Islet of Langerhans (tissue), 1 donor: ENCODE results near the gene JADE3.

Experiments
- FAIRE-seq: peaks from one replicate; lab custom pipeline; 2011; peaks lifted over from hg19 to GRCh38; lab: Jason Lieb, UNC

The JADE3 gene

GRCh38 chrX:46912098-46912602, at the start of gene JADE3:
TSS of gene JADE3 (plus strand) at chrX:46912421. CDS start at chrX:46984895, 72,474 bp downstream.
- FAIRE-seq: no peak

- FAIRE-seq: no peak
Observed at GRCh38 chrX:46863072-46863471, 49.1 kb upstream of the JADE3 start.

- no peak for FAIRE-seq
Observed at GRCh38 chrX:46864606-46865005, 47.6 kb upstream of the JADE3 start.

GRCh38 chrX:46865281-46865680, 46.9 kb upstream of the JADE3 start:
- no peak for FAIRE-seq

- FAIRE-seq: no peak
Observed at GRCh38 chrX:46866726-46867125, 45.5 kb upstream of the JADE3 start.

- no peak for FAIRE-seq
Observed at GRCh38 chrX:46873746-46874145, 38.5 kb upstream of the JADE3 start.

GRCh38 chrX:46876901-46877300, 35.3 kb upstream of the JADE3 start:
- no peak for FAIRE-seq

GRCh38 chrX:46882266-46882665, 30.0 kb upstream of the JADE3 start:
- no peak for FAIRE-seq

- no peak for FAIRE-seq
Observed at GRCh38 chrX:46884799-46885198, 27.4 kb upstream of the JADE3 start.

- FAIRE-seq: no peak
Observed at GRCh38 chrX:46898207-46898606, 14.0 kb upstream of the JADE3 start.

- no peak for FAIRE-seq
Observed at GRCh38 chrX:46903458-46904242, 8.6 kb upstream of the JADE3 start.

- FAIRE-seq: peak; percentile 49
Observed at GRCh38 chrX:46904626-46905025, 7.6 kb upstream of the JADE3 start.

- FAIRE-seq: no peak
Observed at GRCh38 chrX:46910415-46910814, 1.8 kb upstream of the JADE3 start.

- no peak for FAIRE-seq
Observed at GRCh38 chrX:46912603-46913491, 626 bp downstream of the JADE3 start.

GRCh38 chrX:46913667-46914066, 1.4 kb downstream of the JADE3 start:
- FAIRE-seq: no peak

- FAIRE-seq: no peak
Observed at GRCh38 chrX:46916273-46916672, 4.1 kb downstream of the JADE3 start.

GRCh38 chrX:46917622-46918021, 5.4 kb downstream of the JADE3 start:
- no peak for FAIRE-seq

GRCh38 chrX:46918434-46918833, 6.2 kb downstream of the JADE3 start:
- FAIRE-seq: no peak

GRCh38 chrX:46920235-46920634, 8.0 kb downstream of the JADE3 start:
- FAIRE-seq: no peak

- FAIRE-seq: no peak
Observed at GRCh38 chrX:46922611-46923010, 10.4 kb downstream of the JADE3 start.

- FAIRE-seq: no peak
Observed at GRCh38 chrX:46927718-46928117, 15.5 kb downstream of the JADE3 start.

- FAIRE-seq: no peak
Observed at GRCh38 chrX:46929439-46930261, 17.4 kb downstream of the JADE3 start.
